PC-3 (cell line): ENCODE results near the gene MYOF.

ENCODE experiments used
- CTCF ChIP-seq: fragments of 300-600 bp; sonication (generic); conservative IDR thresholded peaks from 2 replicates; pipeline ENCODE4 v1.5.1; 2017; ENCODE audit warnings: antibody characterized with exemption, low read depth, mild to moderate bottlenecking, low read length
- EZH2 ChIP-seq: fragments of 300-600 bp; sonication (generic); IDR thresholded peaks from one replicate; pipeline ENCODE4 v1.6.1; 2017; ENCODE audit warnings: antibody characterized with exemption, mild to moderate bottlenecking, low read length; ENCODE audit not compliant: unreplicated experiment

GRCh38 chr10:93454146-93454545 is 28.0 kb downstream of the MYOF start:
- no peak for TF ChIP-seq CTCF
- no peak for TF ChIP-seq EZH2
